ENCODE data around the gene NPAS3.

NPAS3 gene

GRCh38 chr14:33165144-33165925 is 226.7 kb downstream of the NPAS3 start:
- no peaks in the 10 kb centered on the region for H3K9me3 ChIP-seq (replicated peaks; ENCODE audit: insufficient read depth, low read length)
- H3K4me2 ChIP-seq (ENCODE audit: low read depth, low read length) = no peak overlapping the region
- no peak for DNase-seq
- H3K27ac ChIP-seq (ENCODE audit: low read length) = no peak overlapping the region
- no peaks in the 10 kb centered on the region for H3K9me2 ChIP-seq (replicated peaks; ENCODE audit: insufficient read depth, low read length)
- H4K20me1 ChIP-seq (ENCODE audit: insufficient read depth, low read length) = no peaks in the 10 kb centered on the region
- H2AFZ ChIP-seq (ENCODE audit: low read length) = no peak overlapping the region
- H3K27me3 ChIP-seq (replicated peaks; ENCODE audit: insufficient read depth, low read length) = no peaks in the 10 kb centered on the region
- no peaks in the 10 kb centered on the region for H3K79me2 ChIP-seq (ENCODE audit: low read length)
- H3K4me3 ChIP-seq (ENCODE audit: low read length) = no peak overlapping the region
- TF ChIP-seq EZH2phosphoT487 (IDR thresholded peaks at IDR 0.05; ENCODE audit: low read length) (no peak), CTCF (IDR thresholded peaks at IDR 0.05; ENCODE audit: low read length) (no peak), EZH2 (optimal IDR thresholded peaks at IDR 0.05; ENCODE audit: low read depth, low read length) (no peak)
- H3K36me3 ChIP-seq (replicated peaks; ENCODE audit: insufficient read depth, low read length) = no peaks in the 10 kb centered on the region
- H3K9ac ChIP-seq (ENCODE audit: low read length) = no peak overlapping the region
- no peaks in the 10 kb centered on the region for H3F3A ChIP-seq (ENCODE audit: insufficient read depth, low read length)
- no peaks in the 10 kb centered on the region for H3K4me1 ChIP-seq (ENCODE audit: low read length)

- Histone ChIP-seq H3K4me2 (ENCODE audit: low read depth, low read length) (no peak overlapping the region), H3K36me3 (replicated peaks; ENCODE audit: insufficient read depth, low read length) (no peaks in the 10 kb centered on the region), H3K9me2 (replicated peaks; ENCODE audit: insufficient read depth, low read length) (no peaks in the 10 kb centered on the region), H3K27ac (ENCODE audit: low read length) (no peak overlapping the region), H3K4me3 (ENCODE audit: low read length) (no peak overlapping the region), H2AFZ (ENCODE audit: low read length) (no peak overlapping the region), H4K20me1 (ENCODE audit: insufficient read depth, low read length) (no peaks in the 10 kb centered on the region), H3K27me3 (replicated peaks; ENCODE audit: insufficient read depth, low read length) (no peaks in the 10 kb centered on the region), H3K79me2 (ENCODE audit: low read length) (no peaks in the 10 kb centered on the region), H3F3A (ENCODE audit: insufficient read depth, low read length) (no peaks in the 10 kb centered on the region), H3K4me1 (ENCODE audit: low read length) (no peaks in the 10 kb centered on the region), H3K9ac (ENCODE audit: low read length) (no peak overlapping the region), H3K9me3 (replicated peaks; ENCODE audit: insufficient read depth, low read length) (no peaks in the 10 kb centered on the region)
- DNase-seq = no peak
- TF ChIP-seq EZH2 (optimal IDR thresholded peaks at IDR 0.05; ENCODE audit: low read depth, low read length) = no peak
- no peak for TF ChIP-seq EZH2phosphoT487 (IDR thresholded peaks at IDR 0.05; ENCODE audit: low read length)
- TF ChIP-seq CTCF (IDR thresholded peaks at IDR 0.05; ENCODE audit: low read length) = no peak
Observed at GRCh38 chr14:33165926-33166289, 227.2 kb downstream of the NPAS3 start.

GRCh38 chr14:33175951-33176350 is 237.3 kb downstream of the NPAS3 start:
- H3K79me2 ChIP-seq (ENCODE audit: low read length) = no peaks in the 10 kb centered on the region

More at GRCh38 chr14:33175951-33176350, 237.3 kb downstream of the NPAS3 start:
- DNase-seq = no peak
- no peak for TF ChIP-seq EZH2 (optimal IDR thresholded peaks at IDR 0.05; ENCODE audit: low read depth, low read length)
- TF ChIP-seq EZH2phosphoT487 (IDR thresholded peaks at IDR 0.05; ENCODE audit: low read length) = no peak
- TF ChIP-seq CTCF (IDR thresholded peaks at IDR 0.05; ENCODE audit: low read length) = no peak
- no peak overlapping the region for H3K9ac ChIP-seq (ENCODE audit: low read length)
- H3K27me3 ChIP-seq (replicated peaks; ENCODE audit: insufficient read depth, low read length) = no peaks in the 10 kb centered on the region
- no peak overlapping the region for H2AFZ ChIP-seq (ENCODE audit: low read length)
- no peak overlapping the region for H3K4me3 ChIP-seq (ENCODE audit: low read length)
- no peaks in the 10 kb centered on the region for H3K36me3 ChIP-seq (replicated peaks; ENCODE audit: insufficient read depth, low read length)
- H3K4me2 ChIP-seq (ENCODE audit: low read depth, low read length) = no peak overlapping the region
- no peaks in the 10 kb centered on the region for H3F3A ChIP-seq (ENCODE audit: insufficient read depth, low read length)
- H3K9me2 ChIP-seq (replicated peaks; ENCODE audit: insufficient read depth, low read length) = no peaks in the 10 kb centered on the region
- H3K27ac ChIP-seq (ENCODE audit: low read length) = no peak overlapping the region
- no peaks in the 10 kb centered on the region for H3K4me1 ChIP-seq (ENCODE audit: low read length)
- no peaks in the 10 kb centered on the region for H3K9me3 ChIP-seq (replicated peaks; ENCODE audit: insufficient read depth, low read length)
- no peaks in the 10 kb centered on the region for H4K20me1 ChIP-seq (ENCODE audit: insufficient read depth, low read length)
